IMR-90 (cell line): ENCODE results near the gene PLD5.

ENCODE experiments used
- BHLHE40 ChIP-seq: fragments of 150-350 bp; IDR thresholded peaks from 2 replicates; pipeline ENCODE4 v1.6.1; 2016; ENCODE audit warnings: mild to moderate bottlenecking, low read depth, low read length
- CHD1 ChIP-seq: IDR thresholded peaks from 2 replicates; pipeline ENCODE4 v1.6.1; 2012; ENCODE audit warnings: low read depth, low read length, improper control_type of control experiment
- FOS ChIP-seq: fragments of 150-350 bp; IDR thresholded peaks from 2 replicates; pipeline ENCODE4 v1.6.1; 2016; ENCODE audit warnings: low read depth, low read length
- MXI1 ChIP-seq: IDR thresholded peaks from 2 replicates; pipeline ENCODE4 v1.6.1; 2012; ENCODE audit warnings: low read depth, mild to moderate bottlenecking, low read length, moderate library complexity, borderline replicate concordance
- POLR2A ChIP-seq: IDR thresholded peaks from 2 replicates; pipeline ENCODE4 v1.6.1; 2012; ENCODE audit warnings: mild to moderate bottlenecking, low read depth, low read length
- RAD21 ChIP-seq: IDR thresholded peaks from 2 replicates; pipeline ENCODE4 v1.6.1; 2012; ENCODE audit warnings: low read length, improper control_type of control experiment
- SMC3 ChIP-seq: fragments of 150-350 bp; IDR thresholded peaks from 2 replicates; pipeline ENCODE4 v1.6.1; 2016; ENCODE audit warnings: low read depth, mild to moderate bottlenecking, antibody characterized with exemption, low read length, moderate library complexity
- TF ChIP-seq, protein P1 (sequence below): fragments of 150-350 bp; IDR thresholded peaks from 2 replicates; pipeline ENCODE4 v1.6.1; 2017; ENCODE audit warnings: mild to moderate bottlenecking, antibody characterized with exemption, low read length, low read depth
- TF ChIP-seq, protein P2 (sequence below): conservative IDR thresholded peaks from 2 replicates; pipeline ENCODE4 v1.5.1; 2012; ENCODE audit warnings: mild to moderate bottlenecking, low read depth, low read length, improper control_type of control experiment

DNA sequence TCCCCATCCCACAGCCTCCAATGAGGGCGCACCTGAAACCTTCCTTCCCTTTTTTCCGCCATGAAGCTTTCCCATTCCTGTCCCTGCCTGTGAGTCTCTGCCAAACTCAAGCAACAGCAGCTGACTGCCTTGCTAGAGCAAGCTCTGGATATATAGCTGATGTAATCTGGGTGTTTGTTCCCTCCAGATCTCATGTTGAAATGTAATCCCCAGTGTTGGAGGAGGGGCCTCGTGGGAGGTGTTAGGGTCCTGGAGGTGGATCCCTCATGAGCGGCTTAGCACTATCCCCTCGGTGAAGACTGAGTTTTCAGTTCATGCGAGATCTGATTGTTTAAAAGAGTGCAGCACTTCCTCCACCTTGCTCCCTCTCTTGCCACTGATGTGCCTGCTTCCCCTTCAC, 321.2 kb downstream of the PLD5 start:
- TF ChIP-seq, protein P1, sequence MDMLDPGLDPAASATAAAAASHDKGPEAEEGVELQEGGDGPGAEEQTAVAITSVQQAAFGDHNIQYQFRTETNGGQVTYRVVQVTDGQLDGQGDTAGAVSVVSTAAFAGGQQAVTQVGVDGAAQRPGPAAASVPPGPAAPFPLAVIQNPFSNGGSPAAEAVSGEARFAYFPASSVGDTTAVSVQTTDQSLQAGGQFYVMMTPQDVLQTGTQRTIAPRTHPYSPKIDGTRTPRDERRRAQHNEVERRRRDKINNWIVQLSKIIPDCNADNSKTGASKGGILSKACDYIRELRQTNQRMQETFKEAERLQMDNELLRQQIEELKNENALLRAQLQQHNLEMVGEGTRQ = no peak
- TF ChIP-seq, protein P2, sequence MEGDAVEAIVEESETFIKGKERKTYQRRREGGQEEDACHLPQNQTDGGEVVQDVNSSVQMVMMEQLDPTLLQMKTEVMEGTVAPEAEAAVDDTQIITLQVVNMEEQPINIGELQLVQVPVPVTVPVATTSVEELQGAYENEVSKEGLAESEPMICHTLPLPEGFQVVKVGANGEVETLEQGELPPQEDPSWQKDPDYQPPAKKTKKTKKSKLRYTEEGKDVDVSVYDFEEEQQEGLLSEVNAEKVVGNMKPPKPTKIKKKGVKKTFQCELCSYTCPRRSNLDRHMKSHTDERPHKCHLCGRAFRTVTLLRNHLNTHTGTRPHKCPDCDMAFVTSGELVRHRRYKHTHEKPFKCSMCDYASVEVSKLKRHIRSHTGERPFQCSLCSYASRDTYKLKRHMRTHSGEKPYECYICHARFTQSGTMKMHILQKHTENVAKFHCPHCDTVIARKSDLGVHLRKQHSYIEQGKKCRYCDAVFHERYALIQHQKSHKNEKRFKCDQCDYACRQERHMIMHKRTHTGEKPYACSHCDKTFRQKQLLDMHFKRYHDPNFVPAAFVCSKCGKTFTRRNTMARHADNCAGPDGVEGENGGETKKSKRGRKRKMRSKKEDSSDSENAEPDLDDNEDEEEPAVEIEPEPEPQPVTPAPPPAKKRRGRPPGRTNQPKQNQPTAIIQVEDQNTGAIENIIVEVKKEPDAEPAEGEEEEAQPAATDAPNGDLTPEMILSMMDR = no peak
- TF ChIP-seq POLR2A (no peak), FOS (no peak), CHD1 (no peak), BHLHE40 (no peak), SMC3 (no peak), RAD21 (no peak), MXI1 (no peak)
